PFSK-1 (cell line): ENCODE results near the gene GLCCI1.

ENCODE experiments used
- FOXP2 ChIP-seq: optimal IDR thresholded peaks from 2 replicates; pipeline ENCODE3; 2011; ENCODE audit warnings: borderline replicate concordance, control low read depth, inconsistent platforms; ENCODE audit not compliant: insufficient read depth; ENCODE audit errors: extremely low read length, extremely low read depth
- POLR2AphosphoS5 ChIP-seq: IDR thresholded peaks from 2 replicates; pipeline ENCODE4 v1.6.1; 2012; ENCODE audit warnings: low read depth, mild to moderate bottlenecking, control low read depth, low read length, moderate library complexity
- SIN3A ChIP-seq: IDR thresholded peaks from 2 replicates; pipeline ENCODE4 v1.6.1; 2012; ENCODE audit warnings: mild to moderate bottlenecking, low read length, moderate library complexity, borderline replicate concordance; ENCODE audit not compliant: insufficient read depth
- TAF1 ChIP-seq: IDR thresholded peaks from 2 replicates; pipeline ENCODE4 v1.6.1; 2012; ENCODE audit warnings: low read length, control low read depth, borderline replicate concordance; ENCODE audit not compliant: insufficient read depth
- TF ChIP-seq, protein P1 (sequence below), 2 experiments: IDR thresholded peaks; 2 replicates each; pipeline versions ENCODE4 v1.6.1 to v1.8.0; 2011 to 2012; ENCODE audit warnings: low read depth in 2 of 2, low read length in 2 of 2, control low read depth in 1 of 2, inconsistent platforms in 1 of 2, mild to moderate bottlenecking in 1 of 2, moderate library complexity in 1 of 2; ENCODE audit not compliant: insufficient read depth in 1 of 2

Gene GLCCI1

DNA sequence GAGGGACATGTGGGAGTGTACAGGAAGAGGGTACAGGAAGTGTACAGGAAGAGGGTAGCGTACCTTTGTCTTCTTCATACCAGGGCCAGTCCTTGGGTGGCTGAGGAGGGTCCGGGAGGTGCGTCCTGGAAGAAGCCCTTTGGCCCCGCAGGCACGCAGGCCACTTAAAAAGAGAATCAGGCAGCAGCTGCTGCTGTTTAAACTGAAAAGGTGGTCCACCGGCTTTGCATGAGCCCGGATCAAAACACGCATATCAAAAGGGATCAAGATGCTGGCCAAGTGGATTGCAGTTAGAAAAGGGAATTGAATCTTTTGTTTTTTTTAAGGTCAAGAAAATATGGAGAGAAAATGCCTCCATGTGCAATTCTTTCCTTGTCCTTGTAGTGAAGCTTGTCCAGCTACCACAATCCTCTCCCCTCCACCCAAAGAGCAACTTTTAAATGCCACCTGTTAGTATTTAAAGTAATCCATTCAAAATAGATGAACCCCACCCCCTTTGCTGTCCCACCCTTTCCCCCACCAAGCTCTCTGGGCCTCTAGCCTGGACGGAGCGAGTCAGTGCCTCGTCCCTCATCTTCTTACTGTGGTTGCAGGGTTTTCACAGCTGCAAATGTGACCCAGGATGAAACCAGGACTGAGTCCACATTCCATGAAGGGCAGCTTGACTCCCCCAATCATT lies 142.8 kb downstream of the GLCCI1 start:
- TF ChIP-seq, protein P1, sequence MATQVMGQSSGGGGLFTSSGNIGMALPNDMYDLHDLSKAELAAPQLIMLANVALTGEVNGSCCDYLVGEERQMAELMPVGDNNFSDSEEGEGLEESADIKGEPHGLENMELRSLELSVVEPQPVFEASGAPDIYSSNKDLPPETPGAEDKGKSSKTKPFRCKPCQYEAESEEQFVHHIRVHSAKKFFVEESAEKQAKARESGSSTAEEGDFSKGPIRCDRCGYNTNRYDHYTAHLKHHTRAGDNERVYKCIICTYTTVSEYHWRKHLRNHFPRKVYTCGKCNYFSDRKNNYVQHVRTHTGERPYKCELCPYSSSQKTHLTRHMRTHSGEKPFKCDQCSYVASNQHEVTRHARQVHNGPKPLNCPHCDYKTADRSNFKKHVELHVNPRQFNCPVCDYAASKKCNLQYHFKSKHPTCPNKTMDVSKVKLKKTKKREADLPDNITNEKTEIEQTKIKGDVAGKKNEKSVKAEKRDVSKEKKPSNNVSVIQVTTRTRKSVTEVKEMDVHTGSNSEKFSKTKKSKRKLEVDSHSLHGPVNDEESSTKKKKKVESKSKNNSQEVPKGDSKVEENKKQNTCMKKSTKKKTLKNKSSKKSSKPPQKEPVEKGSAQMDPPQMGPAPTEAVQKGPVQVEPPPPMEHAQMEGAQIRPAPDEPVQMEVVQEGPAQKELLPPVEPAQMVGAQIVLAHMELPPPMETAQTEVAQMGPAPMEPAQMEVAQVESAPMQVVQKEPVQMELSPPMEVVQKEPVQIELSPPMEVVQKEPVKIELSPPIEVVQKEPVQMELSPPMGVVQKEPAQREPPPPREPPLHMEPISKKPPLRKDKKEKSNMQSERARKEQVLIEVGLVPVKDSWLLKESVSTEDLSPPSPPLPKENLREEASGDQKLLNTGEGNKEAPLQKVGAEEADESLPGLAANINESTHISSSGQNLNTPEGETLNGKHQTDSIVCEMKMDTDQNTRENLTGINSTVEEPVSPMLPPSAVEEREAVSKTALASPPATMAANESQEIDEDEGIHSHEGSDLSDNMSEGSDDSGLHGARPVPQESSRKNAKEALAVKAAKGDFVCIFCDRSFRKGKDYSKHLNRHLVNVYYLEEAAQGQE (IDR thresholded peaks at IDR 0.05; ENCODE audit: insufficient read depth in 1 of 2, low read depth in 2 of 2, low read length in 2 of 2) = no peak
- TF ChIP-seq SIN3A (no peak), POLR2AphosphoS5 (no peak), TAF1 (no peak), FOXP2 (no peak)

DNA sequence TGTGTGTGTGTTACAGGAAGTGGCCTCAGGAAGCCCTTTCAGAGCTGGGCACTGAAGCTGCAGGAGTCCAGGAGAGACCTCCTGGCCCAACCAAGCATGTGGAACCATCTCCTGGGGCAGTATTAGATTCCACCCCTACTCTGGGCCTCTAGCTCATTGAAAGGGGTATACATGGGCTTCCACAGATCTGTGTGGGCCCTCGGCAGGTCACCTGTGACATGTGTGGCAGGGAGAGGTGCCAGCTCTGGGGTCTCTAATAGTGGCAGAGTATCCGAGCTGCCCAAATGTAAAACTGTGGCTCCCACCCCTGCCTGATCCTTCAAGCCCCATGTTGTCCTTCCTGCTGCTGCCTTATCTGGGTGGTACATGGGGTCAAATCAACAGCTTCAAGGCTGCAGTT lies 144.1 kb downstream of the GLCCI1 start:
- TF ChIP-seq SIN3A (no peak), TAF1 (no peak), POLR2AphosphoS5 (no peak), FOXP2 (no peak)
- TF ChIP-seq, protein P1 (IDR thresholded peaks at IDR 0.05; ENCODE audit: insufficient read depth in 1 of 2, low read depth in 2 of 2, low read length in 2 of 2) = no peak

DNA sequence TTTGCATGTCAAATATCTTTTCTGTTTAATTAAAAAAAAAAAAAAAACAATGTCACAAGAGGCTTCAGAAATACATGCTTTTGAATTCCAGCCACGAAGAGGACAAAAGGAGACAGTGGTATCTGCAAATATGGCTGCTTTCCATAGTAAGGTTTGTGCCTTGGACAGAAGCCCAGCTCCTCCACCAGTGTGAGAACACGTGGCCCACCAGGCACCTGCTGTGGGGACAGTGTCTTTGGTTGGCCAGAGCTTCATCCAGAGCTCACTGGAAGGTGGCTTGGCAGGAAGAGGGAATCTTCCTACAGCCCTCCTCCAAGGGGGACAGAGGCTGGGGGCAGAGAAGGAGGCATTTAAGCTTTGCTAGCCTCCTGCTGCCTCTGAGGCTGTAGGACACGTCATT lies 144.6 kb downstream of the GLCCI1 start:
- TF ChIP-seq, protein P1 (IDR thresholded peaks at IDR 0.05; ENCODE audit: insufficient read depth in 1 of 2, low read depth in 2 of 2, low read length in 2 of 2) = no peak
- TF ChIP-seq FOXP2 (no peak), SIN3A (no peak), TAF1 (no peak), POLR2AphosphoS5 (no peak)

DNA sequence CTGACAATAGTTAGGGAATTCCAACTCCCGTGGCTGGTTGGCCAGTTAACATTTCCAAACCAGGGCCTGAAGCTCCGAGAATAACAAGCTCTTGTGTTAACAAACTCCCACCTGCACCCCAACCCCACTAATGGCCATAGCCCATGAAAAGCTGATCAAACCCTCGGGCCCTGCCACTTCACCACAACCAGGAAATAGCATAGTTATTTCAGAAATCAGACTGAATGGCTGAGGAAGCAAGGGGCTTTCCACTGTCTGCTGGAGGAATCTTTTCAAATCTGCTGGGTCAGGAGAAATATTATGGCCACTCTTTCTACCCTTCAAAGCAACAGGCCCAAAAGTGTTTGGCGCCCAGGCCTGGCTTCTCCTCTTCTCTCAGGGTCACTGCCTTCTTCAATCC lies 145.6 kb downstream of the GLCCI1 start:
- TF ChIP-seq, protein P1 (IDR thresholded peaks at IDR 0.05; ENCODE audit: insufficient read depth in 1 of 2, low read depth in 2 of 2, low read length in 2 of 2) = no peak
- TF ChIP-seq TAF1 = no peak
- TF ChIP-seq SIN3A = no peak
- TF ChIP-seq POLR2AphosphoS5 = no peak
